GM19452 (cell line): ENCODE data around the gene ADSS1.

Experiments
- ATAC-seq: cut with Tn5 transposase; IDR thresholded peaks from one replicate; pipeline ENCODE4 v1.9.1; 2021; ENCODE audit not compliant: unreplicated experiment

The ADSS1 gene

DNA sequence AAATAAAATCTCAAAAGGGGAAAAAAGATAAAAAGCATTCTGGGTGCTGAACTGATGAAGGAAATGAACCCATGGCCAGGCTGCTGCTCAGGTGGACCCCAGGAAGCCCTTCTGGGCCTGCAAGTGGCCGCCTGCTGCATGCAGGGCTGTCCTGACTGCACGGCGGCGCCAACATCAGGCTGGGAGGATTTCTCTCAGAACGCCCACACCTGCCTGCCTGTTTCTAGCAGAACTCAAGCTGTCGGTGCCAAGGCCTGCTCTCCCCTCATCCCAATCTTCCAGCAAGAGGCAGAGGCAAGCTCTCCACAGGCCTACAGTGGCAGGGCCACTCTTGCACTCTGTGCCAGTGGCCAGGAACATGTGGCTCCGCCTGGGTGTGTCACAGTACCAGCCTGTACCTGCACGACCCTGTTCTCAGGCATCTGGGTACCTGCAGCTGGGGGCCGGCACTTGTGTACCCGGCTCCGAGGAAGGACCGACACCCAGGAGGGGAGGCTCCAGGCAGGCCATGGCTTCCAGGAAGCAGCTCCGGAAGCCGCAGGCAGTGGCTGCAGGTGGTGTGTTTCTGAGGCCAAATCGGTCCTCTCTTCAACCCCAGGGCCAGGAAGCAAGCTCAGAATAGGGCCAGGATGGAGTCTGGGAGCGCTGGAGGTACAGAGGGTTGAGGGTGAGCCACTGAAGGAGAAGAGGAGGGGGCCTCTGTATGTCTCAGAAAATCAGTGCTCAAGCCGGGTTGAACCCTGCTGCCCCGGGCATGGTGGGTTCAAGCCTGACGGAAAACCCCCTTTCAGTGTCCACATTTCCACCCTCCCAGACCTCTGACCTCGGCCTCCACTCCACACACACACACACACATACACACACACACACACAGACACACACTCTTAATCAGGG lies 37.2 kb upstream of the ADSS1 start:
- no peak for ATAC-seq

DNA sequence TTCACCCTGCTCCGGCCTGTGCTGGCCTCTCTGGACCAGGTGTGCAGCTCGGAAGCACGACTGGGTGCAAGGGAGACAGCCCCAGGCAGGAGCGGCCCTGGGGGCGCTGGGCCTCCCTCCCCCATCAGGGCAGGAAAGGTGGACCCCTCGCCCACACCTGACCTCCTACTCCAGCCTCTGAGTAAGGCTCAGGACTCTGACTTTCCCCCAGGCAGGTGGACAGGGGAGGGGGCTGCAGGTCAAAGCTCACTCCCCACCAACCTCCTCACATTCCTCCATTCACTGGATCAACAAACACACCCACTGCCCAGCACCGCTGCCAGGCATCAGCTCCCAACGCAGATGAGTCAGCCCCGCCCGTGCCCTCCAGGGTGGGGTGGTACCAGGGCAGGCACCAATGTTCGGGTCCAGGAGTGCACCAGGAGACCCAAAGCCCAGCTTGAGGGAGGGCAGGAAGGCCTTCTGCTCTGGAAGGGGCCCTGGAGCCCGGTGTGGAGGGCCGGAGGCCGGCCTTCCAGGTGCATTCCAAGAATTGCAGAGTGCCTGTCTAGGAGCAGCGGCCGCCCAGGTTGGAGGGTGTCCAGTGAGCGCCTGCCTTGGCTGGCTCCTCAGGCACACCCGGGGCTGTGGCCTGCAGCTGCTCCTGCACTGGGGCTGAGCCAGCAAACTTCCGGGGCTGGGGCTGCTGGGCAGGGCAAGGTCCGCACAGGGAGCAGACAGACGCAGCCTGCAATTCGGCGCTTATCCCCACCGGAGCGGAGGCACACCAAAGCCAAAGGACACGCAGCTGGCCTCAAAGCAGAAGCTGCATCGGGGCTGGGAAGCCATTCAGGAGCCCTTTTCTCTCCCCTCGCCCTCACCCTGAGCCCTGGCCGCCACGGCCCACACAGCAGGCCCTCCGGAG lies 36.2 kb upstream of the ADSS1 start:
- no peak for ATAC-seq

DNA sequence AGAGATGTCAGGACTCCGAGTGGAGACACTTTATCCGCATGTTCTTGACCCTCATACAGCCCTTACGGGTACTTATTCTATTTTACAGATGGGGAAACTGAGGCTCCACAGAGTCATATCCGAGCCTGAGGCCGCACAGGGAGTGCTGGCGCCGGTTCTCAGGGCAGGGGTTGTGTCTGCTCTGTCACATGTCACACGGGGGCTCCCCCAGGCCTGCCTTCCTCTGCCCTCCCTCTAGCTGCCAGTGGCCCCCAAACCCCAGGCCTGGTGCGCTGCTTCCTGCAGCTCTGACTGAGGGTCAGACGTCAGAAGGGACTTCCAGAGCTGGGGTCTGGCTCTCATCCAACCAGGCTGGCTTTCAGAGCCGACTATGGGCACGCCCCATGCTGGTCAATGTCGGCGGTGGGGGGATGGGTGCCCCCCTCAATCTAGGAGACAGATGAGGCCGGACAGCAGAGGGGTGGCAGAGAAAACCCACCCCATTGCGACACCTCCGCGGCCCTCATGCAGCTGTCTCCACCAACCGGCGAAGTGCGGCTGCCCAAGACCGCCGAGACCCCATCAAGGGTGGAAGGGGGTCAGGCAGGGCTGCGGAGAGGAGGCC lies 35.4 kb upstream of the ADSS1 start:
- no peak for ATAC-seq

DNA sequence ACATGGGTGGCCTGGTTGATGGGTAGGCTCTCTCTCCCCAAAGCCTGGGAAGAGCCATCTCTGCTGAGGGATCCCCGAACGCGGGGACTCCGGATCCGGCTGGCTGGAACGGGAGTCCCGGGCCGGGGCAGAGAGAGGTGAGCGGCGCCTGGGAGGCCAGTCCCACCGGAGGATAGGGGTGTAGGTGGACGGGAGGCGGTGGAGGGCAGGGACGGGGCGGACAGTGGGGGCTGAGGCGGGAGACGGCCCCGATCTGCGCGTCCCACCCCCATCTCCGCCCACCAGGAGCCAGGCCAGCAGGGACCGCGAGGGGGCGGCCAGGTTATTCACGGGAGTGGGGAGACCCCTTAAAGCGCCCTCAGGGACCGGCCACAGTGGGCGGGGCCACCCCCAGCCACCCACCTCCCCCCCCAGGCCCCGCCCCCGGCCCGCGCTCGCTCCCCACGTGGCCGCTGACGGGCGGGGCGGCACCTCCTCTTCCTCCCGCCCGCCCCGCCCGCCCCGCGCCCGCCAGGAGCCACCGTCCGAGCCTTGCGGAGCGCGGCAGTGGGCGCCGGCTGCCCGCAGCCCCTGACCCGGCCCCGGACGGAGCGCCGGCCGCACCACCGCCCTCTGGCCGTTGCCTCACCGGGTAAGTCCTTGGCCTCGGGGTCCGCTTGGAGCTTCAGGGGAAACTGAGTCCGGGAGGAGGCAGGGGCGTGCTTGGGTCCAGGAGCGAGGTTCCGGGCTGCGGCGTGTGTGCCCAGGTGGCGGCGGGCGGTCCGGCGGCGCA lies 34.7 kb upstream of the ADSS1 start, which contains the start of gene INF2:
TSS of gene INF2 (plus strand) at position 510 of the 772 bp plus-strand sequence. CDS start 11,748 bp downstream, outside the sequence.
- ATAC-seq = no peak

DNA sequence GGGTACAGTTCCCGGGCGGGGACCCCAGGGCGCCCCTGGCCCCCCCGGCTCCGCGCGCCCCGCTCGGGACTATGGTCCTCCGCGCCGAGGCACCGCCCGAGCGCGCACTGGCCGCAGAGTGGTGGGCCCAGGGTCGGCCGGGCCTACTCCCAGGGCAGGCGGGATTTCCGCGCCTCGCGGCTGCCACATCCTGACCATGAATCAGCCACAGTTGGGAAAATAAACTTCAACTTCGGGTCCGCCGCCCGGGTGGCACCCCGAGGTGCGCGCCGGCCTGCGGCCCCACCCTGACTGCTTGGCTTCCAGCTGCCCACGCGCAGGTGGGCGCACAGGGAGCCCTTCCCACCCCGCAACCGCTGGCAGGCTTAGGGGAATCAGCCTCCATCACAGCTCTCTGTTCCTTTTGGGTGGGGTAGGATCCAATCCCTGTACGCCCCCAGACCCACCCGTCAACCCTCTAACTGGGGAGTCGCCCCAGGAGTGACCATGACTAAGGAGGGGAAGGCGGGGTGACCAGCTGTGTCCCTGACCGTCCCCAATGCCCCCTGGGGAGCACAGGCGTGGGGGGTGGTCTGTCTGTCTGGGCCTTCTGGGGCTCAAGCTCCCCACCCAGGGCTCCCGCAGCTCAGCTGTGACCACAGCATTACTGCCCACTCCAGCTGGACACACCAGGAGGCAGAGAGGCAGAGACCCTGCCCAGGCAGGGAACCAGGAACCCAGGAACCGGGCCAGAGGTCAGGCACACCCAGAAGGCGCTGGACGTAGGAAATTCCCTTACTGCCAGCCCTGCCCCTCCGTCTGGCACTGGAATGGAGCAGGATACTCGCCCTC lies 33.9 kb upstream of the ADSS1 start:
- no peak for ATAC-seq

DNA sequence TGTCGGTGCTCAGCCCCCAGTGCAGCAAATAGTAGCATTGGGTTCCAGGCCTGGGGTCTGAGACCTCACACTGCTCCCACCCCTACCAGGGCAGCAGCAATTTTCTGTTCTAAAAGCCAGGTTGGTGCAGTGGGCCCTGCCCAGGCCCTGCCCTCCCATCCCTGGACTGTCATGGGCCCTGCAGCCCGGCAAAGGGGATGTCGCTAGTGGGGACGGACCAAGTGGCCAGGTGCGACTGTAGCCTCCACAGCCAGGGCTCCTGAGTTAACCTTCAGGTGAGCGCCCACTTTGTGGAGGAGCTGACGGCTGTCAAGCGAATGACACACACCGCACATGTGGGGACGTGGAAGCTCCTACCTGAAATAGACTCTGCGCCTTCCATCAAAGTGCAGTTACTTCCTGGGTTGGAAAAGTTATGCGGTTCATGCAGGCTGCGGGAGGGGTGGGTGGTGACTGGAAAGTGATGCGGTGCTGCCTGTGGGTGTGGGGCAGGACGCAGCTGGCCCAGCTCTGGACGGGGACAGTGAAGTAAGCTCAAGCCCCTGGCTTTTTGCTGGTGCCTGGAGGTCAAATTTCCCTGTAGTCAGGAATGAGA lies 33.1 kb upstream of the ADSS1 start:
- no peak for ATAC-seq

DNA sequence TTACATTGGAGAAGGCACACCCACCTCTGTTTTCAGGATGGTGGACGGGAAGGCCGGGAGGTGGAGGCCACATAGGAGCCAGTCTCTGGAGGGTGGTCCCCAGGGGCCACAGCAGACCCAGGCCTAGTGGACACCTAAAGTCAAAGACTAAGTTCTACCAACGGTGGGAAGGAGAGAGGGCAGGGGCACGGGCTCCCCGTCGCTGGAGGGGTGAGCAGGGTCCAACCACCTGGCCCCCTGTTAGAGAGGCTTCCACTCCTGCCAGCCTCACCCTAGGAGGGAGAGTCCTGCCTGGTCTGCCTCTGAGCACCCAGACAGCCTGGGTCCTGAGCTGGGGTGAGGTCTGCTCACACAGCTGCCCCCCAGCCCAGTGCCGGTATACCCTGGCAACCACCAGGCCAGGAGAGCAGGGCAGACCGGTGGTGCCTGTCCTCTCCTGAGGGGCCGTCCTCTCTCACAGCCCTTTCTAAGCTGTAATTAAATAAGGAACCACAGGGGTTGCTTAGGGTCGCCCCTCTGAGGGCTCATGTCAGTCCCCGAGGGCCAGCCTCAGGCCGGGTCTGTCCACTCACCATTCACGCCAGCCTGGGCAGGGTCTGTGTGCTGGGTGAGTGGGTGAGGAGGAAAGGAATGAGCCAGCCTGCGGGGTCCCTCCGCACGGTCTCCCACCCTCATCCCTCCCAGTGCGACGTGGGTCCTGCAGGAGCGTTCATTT lies 32.3 kb upstream of the ADSS1 start:
- ATAC-seq = no peak

DNA sequence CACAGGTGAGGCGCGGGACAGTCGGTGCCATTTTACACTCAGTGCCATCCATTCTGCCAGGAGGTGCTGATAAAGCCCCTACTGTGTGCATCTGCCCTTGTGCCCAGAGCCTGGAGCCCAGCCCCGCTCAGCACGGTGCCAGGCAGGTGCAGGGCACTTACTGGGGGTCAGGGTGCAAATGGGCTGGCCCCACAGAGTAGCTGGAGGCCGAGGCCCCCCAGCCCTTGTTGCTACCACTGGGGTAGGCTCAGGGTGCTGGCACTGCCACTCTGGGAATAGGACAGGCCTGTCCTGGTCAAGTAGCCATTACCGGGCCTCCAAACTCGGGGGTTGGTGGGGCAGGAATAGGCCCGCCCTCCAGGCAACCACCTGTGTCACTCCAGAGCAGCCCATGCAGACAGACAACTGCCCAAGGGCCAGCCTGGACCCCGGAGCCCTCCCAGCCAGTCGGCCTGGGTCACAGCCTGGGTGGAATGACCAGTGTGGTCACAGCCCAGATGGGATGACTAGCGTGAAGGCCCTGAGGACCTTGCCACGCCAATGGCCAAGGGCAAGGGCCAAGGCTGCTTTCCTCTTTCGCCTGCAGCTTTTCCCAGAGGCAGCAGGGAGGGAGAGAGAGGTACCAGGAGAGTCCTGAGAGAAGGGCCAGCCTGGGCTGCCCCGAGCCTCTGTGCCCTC lies 31.6 kb upstream of the ADSS1 start:
- ATAC-seq = no peak

DNA sequence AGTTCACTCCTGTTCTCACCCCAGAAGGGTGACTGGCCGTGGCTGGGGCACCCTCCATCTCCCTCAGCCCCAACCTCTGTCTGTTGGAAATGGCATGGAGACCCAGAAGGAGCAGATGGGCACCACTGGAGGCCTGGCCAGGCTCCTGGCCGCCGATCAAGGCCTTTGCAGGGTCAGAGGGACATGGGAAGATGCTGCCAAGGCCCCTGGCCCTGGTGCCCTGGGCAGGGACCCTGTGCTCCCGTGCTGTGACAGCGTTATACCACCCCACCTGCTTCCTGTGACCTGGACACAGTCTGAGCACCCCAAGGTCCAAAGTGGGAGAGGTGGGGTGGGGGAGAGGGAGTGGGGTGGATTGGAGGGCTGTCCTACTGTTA lies 31.1 kb upstream of the ADSS1 start:
- ATAC-seq = no peak

DNA sequence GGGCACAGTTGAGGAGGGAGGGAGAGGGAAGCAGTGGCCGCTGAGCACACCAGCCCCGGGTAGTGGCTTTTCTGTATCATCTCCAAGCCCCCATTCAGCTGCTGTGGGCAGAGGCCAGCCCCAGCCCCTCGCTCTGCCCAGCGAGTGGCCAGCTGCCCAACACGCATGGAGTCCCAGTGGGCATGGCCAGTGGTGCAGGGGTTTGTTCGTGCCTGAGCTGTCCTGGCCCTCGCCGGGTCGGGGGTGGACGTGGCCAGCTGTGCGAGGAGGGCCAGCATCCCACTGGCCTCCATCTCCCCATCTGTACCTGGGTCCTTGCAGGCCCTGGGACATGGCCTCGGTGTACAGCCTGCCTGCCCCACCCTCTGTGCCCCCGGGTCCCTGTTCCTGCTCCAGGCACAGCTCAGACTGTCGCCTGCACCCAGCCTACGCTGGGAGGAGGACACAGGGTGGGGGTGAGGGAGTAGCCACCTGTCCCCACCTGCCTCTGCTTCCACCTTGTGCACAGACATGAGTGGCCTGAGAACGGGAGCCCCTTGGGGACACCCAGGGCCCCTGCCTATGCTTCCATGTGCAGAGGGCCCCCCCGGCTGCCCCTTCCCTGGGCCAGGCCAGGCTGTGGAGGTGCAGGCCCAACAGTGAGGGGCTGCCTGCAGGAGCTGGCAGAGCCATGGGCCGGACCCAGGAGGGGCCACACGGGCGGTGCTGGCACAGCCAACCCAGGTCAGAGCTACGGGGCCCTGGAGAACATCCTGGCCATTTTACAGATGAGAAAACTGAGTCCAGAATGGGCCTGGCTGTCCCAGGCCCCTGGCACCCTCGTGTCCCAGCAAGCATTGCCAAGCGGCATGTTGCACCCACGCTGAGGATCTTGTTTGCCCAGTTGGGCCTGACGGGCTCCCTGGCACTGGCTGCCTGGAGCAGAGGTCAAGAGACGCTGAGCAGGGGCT lies 30.3 kb upstream of the ADSS1 start:
- no peak for ATAC-seq

DNA sequence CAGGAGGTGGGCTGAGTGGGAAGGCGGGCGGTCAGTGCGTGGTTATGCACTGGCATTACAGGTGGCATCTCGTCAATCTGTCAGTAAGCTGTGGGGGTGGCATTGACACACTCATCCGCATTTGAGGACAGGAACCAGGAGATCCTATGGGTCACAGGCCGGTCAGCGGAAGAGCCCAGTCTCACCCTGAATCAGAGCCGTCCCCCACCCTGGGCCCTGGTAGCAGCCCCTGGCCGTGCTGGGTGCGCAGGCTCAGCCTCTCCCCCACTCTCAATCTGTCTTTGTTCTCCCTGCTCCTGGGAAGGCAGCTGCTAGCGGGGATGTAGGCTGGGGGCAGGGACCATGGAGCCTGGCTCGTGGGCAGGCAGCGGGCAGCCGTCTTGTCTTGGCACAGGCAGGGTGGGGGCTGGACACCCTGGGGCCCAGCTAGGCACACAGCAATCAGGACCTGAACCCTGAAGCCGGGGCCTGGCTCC lies 29.5 kb upstream of the ADSS1 start:
- ATAC-seq = no peak

DNA sequence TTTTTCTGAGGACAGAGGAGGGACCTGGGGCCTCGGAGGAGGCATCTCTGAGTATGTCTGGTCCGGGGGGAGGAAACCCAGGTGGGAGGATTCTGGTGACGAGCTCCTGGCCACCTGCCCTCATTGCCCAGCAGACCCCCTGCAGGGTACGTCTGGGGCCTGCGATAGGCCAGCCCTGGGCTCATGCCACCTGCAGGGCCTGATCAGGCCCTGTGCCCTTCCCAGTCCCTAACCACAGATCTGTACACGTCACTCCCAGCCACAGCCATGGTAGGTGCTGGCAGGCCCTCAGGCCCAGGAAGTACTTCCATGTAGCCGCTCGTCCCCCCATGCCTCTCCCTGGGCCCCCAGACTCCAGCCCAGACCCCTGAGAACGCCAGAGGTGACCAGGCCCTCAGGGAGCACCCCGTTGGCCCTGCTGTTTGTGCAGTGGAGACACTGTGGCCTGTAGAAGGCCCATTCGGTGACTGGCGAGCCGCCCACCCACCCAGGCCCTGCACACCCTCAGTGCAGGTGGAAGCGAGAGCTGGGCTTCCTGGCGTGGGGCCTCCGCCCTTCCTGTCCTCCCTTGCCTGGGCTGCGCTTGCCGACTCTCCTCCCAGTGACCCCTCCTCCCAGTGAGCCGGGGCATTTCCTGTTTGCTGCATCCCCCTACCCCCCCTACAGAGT lies 28.9 kb upstream of the ADSS1 start:
- ATAC-seq = no peak

DNA sequence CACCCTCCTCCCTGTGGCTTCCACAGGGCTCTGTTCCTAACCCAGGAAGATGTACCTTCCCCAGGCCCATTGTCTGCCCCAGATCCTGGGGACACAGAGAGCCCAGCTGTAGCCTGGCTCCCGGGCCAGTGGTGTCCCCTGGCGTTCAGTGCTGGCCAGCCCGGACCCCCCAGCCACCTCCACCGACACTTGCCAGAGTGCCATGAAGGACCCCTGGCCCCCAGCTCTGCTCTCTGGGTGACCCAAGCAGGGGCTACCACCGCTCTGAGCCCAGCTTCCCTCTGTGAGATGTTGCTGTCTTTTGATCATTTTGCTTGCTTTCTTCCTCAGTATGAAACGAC lies 28.4 kb upstream of the ADSS1 start:
- ATAC-seq = no peak

DNA sequence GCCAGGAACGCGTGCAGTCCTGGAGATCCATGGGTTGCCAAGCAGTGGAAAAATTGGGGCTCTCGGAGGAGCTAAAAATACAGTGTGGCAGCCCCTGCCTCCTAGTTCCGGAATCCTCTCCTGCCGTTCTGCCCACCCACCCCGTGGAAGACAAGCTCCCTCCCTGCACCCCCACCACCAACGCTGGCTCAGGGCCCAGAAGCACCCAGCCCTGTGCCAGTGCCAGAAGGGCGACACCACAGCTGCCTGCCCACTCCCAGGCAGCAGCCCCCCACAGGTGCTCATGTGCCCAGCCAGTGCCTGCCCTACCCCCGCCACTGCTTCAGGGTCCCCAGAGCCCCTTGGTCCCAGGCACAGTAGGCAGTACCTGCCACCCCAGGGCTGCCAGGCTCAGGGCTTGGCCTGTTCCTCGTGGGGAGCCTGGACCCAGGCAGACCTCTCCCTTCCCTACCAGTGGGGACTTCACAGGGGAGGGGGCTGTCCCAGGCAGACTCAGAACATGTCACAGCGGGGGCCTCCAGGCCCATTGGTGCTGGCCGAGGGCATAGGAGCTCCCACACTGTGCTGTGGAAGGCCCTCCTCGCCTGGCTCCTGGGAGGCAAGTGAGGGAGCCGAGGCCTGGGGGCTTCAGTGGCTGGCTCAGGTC lies 27.2 kb upstream of the ADSS1 start:
- ATAC-seq = no peak

DNA sequence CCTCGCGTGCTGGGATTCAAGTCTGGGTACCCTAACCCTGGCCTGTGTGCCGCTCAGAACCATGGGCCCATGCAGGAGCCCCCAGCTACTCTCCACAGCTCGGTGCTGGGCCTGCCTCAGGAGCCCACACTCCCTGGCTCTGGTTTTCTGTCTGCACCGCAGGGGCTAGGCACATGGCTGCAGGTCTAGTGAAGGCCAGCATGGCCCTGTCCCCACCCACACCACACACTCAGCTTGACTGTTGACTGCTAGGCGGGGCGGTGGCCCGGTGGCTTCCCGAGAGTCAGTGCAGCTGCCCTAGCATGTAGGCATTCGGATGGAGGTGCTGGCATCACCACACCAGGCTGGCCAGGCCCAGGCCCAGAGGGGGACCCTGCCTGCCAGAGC lies 26.7 kb upstream of the ADSS1 start:
- no peak for ATAC-seq

DNA sequence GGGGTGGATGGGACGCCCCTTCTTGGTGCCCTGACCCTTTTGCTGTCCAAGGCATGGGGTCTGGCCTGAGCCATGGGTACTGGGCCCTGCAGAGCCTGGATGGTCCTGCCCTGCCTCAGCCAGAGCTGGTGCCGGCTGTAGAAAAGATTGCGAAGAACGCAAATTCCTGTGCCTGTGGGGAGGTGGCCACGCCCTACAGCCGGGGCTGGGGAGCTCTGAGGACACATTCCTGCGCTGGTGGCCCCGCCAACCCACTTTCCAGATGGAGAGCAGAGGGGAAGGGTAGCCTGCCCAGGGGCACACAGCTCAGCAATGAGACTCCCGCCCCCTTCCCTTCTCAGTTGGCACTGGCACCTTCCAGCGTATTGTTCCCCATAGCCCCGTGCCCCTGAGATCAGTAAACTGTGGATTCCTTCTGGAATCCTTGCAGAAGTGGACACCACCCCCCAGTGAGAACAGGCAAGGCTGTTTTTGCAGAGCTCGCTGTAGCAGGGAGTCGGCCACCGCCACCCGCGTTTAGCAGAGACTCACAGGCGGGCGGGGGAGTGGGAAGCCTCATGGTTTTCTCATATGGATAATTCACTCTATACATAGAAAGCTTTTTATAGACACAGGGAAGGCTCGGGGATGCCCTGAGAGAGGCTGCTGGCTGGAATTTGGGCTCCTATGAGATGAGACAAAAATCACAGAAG lies 26.0 kb upstream of the ADSS1 start:
- ATAC-seq = no peak
